ENCODE results near the gene LSM7.
A peak's percentile ranks its signal among the peaks of the same experiment; 100 is the strongest.

LSM7 gene

DNA sequence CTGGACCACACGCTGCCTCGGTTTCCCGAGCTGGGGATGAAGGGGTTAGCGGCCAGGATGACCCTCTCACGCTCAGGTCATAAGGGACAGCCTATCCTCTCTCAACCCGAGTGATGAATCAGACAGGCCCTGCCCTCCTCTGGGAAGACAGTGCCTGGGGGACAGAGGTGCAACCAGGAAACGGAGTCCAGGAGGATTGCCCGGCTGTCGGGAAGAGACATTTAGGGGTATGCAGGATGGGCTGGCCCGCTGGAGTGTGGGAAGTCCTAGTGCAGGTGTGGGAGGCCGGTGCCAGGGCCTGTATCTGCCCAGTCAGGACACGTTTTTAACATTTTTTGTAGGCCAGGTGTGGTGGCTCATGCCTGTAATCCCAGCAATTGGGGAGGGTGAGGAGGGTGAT, 8.3 kb downstream of the LSM7 start:
- DNase-seq = no peak

DNA sequence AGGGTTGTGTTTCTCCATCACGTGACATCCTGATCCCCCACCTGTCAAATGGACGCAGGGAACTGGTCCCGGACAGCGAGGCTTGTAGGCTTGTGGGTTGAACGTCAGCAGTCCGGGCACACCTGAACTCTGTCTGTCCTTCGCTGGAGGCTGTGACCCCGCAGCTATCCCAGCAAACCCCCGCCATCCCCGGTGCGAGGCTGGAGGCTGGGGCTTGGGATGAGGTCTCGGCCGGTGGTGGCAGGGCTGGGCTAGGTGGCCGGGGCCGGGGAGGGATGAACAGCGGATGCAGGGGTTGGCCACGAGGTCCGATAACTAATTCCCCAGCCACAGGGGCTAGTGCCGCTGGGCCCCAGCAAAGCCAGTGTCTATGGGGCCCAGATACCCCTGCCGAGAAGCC, 8.8 kb downstream of the LSM7 start:
- no peak for DNase-seq

DNA sequence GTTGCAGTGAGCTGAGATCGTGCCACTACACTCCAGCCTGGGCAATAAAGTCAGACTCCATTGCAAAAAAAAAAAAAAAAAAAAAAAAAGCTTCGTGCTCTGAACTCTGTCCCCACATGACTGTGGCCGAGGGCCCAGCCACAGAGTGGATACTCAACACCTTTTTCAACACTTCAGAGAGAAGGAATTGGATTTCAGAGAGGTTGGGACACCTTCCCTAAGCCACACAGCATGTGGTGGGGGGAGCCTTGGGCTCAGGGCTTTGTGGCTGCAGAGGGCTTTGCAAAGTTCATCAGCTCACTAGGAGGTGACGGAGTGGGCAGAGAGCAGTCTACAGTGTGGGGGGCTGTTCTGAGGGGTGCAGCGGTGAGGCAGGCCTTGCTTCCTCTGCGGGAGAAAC, 9.5 kb downstream of the LSM7 start:
- DNase-seq = no peak

DNA sequence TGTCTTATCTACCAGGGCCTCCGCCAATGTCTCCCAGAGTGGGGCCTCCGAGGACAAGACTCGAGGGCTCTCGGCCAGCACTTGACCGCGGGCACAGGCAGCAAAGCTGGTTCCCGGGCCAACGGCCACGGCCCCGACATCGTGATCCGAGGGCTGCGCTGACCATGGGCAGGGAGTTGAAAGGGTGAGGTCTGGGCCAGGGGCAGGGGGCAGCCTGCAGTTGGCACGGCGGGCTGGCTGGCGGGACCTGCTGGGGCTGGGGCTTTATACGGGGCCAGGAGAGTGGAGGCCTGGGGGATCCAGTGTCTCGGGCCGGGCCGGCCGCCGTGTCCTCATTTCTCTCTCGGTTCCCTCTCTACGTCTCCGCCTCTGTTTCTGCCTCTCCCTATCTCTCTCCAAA, 10.6 kb downstream of the LSM7 start:
- DNase-seq = no peak

DNA sequence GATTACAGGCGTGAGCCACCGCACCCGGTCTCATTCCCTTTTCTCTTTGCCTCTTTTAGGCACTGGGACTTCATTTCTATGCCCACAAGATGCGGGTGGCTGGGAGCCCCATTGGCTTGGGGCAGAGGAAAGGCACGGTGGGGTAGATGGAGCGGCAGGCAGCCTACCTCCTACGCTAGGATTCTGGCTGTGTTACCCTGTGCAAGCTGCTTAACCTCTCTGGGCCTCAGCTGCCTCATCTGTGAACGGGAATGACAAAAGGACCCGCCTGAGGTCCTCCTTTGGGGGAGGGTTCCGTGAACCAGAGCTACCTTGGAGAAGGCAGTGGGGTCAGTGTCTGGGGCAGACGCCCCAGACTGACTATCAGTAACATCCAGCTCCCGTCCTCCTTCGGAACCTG, 11.1 kb downstream of the LSM7 start:
- no peak for DNase-seq

DNA sequence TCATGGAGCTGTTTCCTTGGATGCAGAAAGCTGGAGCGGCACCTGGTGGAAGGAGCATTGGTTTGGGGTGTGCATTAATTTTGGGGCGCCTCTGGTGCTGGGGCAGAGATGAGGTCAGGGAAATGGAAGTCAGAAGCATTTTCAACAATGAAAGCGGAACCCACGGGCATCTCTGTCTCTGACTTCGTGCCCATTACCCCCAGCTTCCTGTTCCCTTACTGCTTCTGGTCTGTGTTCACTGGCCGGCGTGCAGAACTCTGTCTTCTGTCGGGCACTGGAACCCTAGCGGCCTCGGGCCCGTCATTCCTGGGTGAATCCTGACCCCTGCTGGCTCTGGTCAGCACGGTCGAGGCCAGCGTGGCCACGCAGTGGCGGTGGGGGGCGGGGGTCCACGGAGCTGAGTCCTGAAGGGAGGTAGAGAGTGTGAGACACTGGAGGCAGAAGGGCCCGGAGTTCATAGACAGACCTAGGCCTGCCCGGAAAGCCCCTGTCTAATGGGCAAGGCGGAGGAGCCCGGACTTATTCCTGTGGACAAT, 12.5 kb downstream of the LSM7 start:
- no peak for DNase-seq

DNA sequence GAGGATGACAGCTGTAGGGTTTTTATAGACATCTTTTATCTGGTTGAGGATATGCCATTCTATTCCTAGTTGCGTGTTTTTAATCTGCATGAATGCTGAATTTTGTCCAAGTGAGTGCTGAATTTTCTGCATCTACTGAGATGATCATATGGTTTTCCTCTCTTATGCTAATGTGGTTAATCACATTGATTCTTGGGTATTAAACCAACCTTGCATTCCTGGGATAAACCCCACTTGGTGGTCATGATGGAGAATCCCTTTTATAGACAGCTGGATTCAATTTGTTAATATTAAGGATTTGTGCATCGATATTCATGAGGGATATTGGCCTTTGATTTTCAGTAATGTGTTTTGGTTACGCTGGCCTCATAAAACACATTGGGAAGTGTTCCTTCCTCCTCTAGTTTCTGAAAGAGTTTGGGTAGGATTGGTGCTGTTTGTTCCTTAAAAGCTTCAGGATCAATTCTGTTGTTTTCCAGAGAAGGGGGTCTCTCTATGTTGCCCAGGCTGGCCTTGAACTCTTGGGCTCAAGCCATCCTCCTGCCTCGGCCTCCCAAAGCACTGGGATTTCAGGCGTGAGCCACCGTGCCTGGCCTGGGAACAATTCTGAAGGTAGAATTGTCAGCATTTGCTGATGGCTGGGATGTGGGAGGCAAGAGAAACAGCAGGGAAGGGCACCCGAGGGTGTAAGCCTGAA, 13.1 kb downstream of the LSM7 start:
- no peak for DNase-seq

DNA sequence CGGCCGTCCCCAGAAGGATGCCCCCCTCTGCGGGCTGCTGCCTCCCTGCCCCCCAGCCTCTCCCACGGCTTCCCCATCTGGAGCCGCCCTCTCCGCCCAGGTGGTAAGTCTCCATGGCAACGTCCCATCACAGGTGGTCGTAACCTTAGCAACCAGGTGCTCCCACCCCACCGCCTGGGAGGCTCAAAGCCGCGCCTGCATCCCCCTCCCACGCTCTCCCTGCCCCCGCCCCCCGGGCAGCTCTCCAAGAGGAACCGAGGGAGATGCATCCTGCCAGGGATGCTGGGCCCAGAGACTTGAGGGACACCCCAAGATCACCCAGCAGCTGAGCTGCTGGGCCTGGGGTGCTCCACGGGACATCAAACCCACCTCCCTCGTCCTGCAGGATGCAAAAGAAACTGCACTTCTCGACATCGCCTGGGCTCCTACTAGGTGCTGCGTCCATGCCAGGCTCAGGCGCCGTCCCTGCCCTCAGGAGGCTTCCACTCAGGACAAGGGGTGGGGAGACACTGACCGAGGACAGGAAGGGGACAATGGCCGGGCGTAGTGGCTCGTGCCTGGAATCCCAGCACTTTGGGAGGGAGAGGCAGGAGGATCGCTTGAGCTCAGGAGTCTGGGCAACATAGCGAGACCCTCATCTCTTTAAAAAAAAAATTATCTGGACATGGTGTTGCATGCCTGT, 15.4 kb downstream of the LSM7 start:
- DNase-seq = no peak

DNA sequence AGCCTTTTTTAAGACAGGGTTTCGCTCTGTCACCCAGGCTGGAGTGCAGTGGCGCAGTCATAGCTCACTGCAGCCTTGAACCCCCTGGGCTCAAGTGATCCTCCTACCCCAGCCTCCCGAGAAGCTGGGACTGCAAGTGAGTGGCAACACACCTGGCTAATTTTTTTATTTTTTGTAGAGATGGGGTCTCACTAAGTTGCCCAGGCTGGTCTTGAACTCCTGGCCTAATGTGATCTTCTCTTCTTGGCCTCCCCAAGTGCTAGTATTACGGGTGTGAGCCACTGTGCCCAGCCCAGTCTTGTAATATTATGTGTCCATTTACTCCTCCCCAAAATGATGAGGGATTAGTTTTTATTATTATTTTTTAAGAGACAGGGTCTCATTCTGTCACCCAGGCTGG, 17.3 kb downstream of the LSM7 start:
- no peak for DNase-seq

DNA sequence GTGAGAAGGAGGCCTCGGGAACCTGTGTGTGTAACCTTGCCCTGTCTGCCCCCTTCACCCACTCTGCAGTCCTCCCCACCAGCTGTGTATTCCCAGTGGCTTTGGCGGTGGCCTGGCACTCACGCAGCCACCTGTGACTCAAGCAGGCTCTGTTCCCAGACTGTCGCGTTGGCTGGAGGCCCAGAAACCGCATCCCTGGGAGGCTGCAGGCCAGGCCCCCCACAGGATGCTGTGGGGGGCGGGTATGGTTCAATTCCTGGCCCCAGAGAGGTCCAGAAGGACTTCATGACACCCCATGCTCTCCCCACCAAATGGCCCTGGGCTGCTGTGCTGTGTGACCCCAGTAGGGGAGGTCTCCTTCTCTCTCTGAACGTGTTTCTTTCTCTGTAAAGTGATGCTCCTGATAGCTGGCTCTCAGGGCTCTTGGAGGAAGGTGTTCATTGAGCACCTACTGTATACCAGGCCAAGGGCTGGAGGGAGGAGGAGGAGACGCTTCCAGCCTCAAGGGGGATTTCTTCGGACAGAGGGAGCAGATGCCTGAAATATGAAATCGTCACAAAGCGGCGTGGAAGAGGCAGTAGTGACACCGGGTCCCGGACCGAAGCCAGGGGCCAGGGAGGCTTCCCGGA, 18.5 kb downstream of the LSM7 start:
- no peak for DNase-seq

DNA sequence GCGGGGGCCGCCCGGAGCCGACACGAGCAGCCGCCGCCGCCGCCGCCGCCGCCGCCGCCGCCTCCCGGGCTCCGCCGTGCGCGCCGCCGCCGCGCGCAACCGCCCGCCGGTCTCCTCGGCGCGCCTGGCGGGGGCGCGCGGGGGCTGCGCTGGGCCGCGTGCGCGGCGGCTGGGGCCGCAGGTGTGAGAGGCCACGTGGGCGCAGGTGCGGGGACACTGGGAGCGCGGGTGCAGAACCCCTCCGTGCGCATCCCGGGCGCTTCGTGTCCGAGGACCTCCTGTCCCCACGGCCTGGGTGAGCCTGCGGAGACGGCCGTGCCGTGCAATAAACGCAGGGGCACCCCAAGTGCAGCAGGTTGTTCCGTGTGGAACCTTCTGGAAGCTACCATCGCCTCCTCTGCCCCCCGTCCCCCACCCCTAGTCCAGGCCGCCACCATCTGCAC, 20.3 kb downstream of the LSM7 start, which contains the start of gene LINGO3:
Gene LINGO3, minus strand, starts transcription at position 41 of the 443 bp plus-strand sequence. CDS start 16,378 bp downstream, outside the sequence.
- DNase-seq = no peak

DNA sequence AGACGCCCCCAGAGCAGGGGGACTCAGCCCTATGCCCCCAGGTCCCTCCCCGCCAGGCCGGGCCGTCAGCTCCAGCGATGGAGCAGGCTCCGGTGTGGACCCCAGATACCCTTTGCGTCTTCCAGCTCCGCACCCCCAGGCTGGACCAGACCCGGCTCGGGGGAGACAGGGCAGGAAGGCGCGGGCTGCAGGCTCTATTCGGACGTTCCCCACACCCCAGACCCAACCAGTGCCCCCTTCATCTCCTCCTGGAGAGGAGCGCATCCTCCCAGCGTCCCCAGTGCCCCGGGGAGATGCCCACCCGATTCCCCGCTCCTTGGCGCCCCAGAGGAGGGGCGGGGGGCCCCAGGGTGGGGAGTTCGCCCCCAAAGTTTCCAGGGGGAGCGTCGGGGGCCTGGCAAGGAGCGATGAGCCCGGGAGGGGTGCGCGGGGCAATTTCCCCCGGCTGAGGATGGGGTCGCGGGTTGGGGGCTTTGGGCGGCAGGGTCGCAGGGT, 20.8 kb downstream of the LSM7 start:
- no peak for DNase-seq

DNA sequence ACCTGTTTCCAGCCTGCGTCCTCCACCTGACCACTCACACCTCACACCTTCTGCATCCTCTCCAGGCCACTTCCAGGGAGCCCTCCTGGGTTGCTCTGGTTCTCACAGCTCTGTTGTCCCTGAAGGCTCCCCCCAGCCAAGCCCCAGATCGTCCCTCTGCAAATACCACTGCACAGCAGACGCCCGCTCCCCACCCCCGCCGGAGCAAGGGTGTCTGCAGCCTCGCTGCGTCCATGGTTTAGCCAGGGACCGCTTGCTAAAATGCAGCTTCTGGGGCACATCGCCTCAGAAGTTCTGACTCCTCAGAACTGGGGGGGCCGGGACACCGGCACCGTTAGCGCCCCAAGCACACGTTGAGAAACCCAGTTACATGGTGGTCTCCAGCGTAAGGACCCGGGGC, 21.4 kb downstream of the LSM7 start:
- no peak for DNase-seq

DNA sequence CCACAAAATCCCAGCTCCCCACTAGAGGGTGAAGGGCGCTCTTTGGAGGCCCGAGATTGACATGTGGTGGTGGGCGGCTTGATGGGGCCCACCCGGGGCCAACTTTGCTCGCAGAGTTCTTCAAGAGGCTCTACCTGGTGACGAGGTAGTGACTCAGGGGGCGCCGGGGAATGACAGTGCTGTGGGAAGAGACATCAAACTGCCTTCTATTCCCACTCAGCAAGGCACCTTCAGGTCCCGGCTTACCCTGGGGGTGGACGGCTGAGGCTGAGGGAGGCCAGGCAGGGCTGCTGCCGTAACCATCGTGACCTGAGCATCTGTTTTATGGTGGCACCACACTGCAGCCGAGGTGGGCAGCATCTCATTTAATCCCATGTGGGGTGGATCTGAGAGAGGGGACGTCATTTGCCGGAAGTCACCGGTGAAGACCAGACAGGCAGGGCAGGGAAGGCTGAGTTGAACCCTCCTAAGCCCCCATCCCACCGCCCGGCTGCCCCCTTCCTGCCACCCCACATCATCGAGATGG, 22.0 kb downstream of the LSM7 start:
- no peak for DNase-seq

DNA sequence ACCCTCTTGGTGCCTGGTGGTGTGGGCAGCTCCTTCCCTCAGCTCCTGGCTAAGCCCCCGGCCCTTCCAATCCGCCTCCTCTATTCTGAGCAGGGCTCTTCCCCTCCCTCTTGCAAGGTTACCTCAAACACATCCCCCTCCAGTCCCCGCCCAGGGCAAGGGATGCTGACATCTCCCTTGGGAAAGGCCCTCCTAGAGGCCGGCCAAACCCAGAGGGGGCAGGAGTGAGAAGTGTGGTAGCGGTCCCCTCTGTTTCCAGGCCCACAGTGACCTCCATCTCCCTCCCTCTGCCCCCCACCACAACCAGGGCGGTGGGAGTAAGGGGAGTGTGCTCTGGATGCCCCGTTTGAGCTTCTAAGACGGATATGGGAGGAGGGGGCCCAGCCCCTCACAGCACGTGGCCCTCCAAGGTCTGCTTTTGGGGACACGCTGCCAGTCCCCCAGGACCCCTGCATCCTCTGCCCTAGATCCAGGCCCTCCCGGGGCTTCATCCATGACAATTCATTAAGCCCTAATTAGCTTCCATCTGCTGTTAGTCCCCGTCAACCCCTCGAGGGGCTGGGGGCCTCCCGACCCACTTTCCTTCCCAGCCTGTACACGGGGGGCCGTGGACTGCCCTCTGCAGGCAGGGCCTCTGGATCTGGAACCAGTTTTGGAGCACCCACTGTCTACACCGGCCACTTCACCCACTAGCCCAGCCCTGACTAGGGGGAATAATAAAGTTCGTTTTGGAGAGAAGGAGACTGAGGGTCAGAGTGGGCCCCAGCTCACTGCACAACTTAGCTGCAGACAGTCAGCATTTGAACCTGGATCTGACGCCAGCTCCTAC, 22.7 kb downstream of the LSM7 start:
- DNase-seq = no peak

DNA sequence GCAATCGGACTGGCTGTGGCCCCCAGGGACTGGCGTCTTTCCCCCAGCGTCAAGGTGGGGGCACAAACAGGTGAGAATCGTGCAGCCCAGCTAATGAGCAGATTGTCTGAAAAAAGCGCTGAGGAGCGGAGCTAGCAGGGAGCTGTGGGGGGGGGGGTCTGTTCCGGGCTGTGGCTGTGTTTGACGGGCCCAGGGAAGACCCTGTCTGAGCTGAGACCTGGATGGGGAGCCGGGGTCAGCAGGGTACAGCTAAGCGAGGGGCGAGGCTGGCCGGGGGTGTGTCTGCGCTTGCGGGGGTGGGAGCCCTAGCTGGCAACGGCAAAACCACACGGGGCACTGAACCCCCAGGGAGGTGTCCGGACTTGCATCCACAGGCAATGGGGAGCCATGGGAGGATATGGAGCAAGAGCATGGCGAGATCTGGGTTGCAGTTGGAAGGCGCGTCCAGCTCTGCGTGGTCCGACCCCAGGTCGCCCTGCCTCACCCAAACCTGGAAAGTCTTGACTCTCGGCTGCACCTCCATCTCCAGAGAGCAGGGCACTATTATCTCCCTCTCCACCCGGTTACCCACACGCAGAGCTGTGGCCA, 25.1 kb downstream of the LSM7 start:
- DNase-seq = no peak

DNA sequence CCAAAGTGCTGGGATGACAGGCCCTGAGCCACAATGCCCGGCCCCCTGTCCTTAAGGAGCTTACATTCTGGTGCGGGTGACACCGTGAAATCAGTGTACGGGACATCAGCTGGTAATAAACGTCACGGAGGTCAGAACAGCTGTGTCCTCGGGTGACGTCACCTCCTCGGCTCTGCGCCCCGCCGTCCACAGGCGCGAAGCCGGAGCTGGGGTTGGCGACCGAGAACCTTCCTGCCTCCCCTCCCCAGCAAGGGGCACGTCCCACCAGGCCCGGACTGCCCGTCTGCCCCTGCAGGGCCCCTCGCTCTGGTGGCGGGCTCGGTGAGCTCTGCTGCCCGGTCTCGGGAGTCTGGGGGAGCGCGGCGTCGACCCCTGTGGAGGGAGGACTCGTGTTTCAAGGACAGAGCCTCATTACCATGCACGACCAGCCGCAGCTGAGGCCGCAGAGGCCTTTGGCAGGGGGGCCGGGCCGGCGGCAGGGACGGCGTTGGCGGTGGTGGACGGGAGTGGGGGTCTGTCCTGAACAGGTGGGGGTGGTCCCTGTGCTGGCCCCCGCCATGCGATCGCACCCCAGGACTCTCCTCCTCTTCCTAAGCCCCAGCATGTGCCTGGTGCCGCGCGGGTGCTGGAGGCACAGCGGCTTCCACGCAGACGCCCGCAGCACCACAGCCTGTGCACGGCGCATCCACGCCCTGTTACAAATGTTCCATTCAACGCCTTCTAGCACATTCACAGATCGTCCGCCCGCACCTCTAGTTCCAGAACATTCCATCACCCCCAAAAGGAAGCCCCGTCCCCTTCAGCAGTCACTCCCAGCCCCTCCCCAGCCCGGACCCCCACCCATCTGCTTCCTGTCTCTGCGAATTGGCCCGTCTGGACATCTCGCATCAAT, 25.8 kb downstream of the LSM7 start:
- no peak for DNase-seq

DNA sequence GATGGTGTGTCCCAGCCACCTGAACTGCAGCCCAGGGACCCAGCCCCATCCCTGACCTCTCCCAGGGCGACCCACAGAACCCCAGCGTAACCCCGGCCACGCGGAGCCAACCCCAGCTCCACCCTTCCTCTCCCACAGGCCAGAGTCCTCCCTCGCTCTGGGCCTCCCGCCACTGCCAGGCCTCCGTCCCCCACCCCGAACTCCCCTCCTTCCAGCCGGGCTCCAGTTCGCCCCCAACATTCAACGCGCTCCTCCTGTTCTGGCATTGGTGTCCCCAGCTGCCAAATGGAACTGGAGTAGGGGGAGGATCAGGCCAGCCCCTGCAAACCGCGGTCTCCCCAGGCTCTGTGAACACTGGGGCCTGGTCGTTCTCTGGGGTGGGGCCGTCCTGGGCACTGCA, 27.9 kb downstream of the LSM7 start:
- no peak for DNase-seq

DNA sequence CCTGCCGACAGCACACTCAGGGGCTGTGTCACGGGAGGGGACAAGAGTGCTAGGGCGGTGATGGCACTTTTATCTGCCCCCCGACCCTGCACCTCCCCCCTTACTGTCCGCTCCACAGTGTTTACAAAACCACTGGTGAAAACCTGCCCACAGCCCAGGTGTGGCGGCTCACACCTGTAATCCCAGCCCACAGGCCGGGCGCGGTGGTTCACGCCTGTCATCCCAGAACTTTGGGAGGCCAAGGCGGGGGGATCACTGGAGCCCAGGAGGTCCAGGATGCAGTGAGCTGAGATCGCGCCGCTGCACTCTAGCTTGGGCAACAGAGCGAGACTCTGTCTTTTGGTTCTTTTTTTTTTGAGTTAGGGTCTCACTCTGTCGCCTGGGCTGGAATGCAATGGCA, 32.2 kb downstream of the LSM7 start:
- DNase-seq = no peak

DNA sequence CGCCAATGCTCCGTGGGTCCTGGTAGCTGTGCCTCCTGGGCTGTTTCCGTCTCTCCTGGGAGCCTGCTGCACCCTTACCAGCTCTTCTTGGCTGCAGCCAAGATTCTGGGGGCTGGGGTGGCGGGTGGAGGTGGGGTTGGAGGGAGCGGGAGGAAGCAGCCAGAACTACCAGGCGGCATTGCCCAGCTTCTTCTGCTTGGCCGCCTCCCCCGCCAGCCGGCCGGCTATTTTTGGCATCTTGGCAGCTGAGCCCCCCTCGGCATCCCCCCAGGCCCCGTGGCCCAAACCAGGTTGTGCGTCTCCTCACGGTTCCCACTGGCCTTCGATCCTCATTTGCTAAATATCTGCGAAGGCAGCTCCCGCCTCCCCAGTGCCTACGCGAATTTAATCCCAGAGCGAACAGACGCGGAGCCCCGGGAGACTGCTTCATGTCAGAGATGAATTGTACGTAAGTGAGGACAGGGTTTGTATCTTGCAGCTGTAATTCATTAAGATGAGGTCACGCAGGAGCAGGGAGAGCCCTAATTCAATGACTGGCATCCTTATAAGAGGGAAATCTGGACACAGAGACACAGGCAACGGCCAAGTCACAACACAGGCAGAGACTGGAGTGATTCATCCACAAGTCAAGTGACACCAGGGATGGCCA, 33.6 kb downstream of the LSM7 start:
- DNase-seq = peak; percentile 46
